GM18511 (cell line): ENCODE data around the gene TASOR.
"Not testable (repeated sequence)": the region's sequence is repeated elsewhere in the genome, so short reads cannot be mapped to it uniquely, and the experiment has no call there.

Source experiments
- ATAC-seq: cut with Tn5 transposase; IDR thresholded peaks from one replicate; pipeline ENCODE4 v1.9.1; 2021; ENCODE audit warnings: mild to moderate bottlenecking, moderate library complexity; ENCODE audit not compliant: unreplicated experiment

The TASOR gene, protein sequence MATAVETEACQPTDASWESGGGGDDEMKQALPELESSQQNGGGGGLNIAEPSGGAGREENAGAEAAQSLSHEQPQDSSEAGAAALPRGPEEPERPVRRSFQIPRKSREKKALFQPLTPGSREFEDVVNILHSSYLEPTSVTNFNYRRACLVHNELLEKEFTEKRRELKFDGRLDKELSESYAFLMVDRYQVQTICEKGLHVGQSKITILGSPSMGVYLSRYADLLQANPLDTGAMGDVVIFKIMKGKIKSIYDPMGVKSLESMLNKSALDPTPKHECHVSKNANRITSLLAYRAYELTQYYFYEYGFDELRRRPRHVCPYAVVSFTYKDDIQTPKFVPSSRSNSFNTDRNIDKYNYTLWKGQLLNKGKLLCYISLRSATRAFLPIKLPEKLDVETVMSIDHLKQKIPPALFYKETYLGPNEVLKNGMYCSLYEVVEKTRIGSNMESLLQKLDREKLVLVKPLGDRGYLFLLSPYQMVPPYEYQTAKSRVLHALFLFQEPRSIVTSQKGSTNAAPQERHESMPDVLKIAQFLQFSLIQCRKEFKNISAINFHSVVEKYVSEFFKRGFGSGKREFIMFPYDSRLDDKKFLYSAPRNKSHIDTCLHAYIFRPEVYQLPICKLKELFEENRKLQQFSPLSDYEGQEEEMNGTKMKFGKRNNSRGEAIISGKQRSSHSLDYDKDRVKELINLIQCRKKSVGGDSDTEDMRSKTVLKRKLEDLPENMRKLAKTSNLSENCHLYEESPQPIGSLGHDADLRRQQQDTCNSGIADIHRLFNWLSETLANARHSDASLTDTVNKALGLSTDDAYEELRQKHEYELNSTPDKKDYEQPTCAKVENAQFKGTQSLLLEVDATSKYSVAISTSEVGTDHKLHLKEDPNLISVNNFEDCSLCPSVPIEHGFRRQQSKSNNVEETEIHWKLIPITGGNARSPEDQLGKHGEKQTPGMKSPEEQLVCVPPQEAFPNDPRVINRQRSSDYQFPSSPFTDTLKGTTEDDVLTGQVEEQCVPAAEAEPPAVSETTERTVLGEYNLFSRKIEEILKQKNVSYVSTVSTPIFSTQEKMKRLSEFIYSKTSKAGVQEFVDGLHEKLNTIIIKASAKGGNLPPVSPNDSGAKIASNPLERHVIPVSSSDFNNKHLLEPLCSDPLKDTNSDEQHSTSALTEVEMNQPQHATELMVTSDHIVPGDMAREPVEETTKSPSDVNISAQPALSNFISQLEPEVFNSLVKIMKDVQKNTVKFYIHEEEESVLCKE (N-terminal part only)

DNA sequence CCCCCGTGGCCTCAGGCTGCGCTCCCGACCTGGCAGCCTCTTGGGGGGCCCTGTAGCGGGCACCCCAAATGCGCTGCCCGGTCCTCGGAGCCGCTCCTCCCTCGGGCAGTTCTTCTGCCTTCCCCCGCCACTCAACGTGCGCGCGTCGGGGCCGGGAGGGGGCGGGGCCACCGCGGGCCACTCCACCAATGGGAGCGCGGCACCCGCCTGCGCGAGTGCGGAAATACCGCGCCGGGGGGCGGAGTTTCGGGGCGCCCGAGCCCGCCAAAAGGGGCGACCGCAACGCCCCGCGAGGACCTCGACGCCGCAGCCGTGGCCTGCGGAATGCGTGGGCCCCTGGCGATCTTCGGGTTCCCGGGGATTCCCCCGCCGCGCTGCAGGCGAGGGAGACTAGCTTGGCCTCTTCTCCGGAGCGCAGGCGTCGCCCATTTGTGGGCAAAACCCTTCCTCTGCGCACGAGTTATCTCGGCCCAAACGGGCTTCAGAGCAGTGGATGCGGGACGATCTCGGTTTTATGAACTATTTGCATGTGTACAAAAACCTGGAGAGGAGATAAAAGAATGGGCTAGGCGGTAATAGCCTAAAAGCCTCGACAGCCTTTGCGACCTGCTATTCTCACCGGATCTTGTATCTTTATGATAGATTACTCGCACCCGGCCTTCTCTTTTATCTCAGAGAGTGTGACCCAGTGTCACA, at the start of gene TASOR:
TSS of gene TASOR (minus strand) at position 144 of the 696 bp plus-strand sequence. CDS start 259 bp downstream, outside the sequence.
- ATAC-seq, result peak; percentile 77

DNA sequence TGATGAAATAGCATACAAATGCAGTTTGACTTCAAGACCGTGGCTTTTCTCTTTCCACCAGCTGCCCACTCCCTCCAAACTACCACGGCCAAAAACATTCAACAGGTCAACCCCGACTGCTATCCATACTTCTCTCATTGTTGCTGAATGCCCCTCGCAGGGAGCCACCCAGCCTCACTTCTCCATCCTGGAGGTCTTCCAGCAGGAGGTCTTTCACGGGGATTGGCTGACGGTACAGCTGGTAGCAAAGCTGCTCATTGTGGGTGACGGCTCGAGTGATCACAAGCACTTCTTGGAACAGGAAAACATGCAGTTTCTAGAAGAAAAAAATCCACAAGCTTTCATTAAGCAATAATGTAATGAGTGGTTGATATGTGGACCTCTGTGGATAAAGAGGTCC, 49.0 kb upstream of the TASOR start:
- no peak for ATAC-seq

DNA sequence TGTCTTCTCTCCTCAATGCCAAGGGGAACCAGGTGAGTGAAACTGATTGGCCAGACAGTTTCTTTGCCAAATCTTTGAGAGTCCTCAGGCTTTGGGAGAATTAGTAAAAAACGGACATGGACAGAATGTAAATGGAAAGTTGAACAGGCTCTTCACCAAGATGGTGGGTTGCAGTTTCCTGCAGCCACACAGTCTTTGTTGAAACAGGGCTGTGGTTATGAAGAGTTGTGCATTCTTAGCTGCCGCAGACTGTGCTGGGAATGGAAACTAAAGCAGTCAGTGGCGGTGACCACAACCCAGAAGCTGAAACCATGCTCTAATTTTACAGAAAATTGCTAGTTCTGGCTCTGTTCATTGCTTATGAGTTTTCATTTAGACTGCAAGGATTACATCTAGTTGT, 42.1 kb upstream of the TASOR start:
- ATAC-seq, result peak; percentile 98

DNA sequence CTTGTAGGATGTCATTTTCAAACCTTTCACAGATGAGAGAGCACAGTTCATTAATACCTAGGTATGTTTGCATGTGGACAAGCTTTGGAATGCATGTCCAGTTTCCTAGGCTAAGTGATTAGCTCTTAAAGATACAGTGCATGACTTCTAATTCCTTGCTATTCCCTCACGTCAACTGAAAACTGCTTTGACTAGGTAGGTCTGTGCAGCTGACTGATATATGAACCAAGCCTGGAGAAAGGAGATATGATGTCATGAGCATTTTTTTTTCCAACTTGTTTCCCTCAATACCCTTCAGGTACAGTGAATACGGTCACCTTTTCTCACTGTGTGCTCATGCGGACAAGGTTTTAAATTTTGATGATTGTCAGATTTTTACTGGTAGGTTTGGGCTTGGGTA, 41.6 kb upstream of the TASOR start:
- ATAC-seq, result no peak

DNA sequence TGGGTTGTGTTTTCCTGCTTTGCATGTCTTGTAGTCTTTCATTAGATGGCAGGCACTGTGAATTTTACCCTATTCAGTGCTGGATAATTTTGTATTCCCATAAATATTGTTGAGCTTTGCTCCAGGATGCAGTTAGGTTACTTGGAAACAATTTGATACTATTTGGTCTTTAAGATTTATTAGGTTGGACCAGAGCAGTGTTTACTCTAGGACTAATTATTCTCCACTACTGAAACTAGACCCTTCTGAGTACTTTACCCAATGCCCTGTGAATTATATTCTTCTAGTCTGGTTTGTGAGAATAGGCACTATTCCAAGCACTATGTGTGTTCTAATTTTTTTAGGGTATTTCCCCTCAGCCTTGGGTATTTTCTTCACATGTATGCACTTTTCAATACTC, 37.8 kb upstream of the TASOR start:
- ATAC-seq, result no peak

DNA sequence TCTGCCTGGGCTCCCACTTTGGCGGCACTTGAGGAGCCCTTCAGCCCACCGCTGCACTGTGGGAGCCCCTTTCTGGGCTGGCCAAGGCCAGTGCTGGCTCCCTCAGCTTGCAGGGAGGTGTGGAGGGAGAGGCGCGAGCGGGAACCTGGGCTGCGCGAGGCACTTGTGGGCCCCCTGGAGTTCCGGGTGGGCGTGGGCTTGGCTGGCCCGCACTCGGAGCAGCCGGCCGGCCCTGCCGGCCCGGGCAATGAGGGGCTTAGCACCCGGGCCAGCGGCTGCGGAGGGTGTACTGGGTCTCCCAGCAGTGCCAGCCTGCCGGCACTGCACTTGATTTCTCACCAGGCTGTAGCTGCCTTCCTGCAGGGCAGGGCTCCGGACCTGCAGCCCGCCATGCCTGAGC, 35.7 kb upstream of the TASOR start:
- ATAC-seq, result not testable (repeated sequence)

DNA sequence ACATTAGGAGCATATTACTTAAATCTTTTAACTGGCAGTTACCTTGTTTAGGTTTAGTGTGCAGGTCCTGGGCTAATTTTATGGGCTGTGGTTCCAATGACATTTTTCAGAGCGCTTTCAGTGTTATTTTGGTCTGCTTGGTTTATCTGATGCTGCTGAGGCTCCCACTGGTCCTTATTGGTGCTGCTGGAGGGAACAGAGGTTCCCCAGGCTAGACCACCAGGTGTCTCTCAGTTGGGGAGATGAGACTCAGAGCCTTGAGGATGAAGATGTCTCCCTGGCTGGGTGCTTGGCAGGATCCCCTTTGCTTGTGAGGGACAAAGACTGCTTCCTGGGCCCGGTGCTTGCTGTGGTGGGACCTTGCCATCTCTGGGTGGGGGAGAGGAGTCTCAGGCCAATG, 28.3 kb upstream of the TASOR start:
- no peak for ATAC-seq

DNA sequence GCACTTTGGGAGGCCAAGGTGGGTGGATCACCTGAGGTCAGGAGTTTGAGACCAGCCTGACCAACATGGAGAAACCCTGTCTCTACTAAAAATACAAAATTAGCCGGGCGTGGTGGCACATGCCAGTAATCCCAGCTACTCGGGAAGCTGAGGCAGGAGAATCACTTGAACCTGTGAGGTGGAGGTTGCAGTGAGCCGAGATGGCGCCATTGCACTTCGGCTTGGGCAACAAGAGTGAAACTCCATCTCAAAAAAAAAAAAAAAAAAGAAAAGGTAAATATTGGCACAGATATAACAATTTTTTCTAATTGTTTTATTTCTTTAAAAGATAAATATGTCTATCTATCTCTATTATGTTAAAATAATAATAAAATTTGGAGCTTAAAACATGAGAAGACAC, 24.3 kb upstream of the TASOR start:
- ATAC-seq, result not testable (repeated sequence)

DNA sequence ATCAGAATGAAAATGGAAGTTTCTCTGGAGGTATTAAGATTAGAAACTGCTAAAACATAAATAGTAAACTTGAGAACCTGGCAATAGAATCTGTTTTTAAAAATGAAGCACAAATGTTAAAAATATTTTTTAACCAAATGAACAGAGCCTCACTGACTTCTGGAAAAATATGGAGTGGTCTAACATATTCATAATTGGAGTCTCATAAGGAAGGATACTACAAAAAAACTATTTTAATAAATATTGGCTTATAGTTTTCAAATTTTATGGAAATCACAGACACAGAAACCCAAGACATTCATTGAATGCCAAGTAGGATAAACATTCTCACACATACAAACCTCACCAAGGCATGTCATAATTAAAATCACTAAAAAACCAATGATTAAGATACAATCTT, 23.6 kb upstream of the TASOR start:
- ATAC-seq, result no peak

DNA sequence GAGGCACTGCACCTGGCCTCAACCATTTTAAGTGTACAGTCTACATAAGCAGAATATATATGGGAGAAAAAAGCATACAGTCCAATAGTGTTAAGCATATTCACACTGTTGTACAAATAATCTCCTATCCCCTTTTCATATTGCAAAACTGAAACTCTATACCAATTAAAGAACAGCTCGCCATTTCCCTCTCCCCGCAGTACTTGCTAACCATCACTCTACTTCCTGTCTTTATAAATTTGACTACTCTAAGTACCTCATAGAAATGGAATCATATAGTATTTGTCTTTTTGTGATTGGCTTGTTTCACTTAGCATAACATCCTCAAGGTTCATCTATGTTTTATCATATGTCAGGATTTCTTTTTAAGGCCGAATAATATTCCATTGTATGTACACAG, 21.6 kb upstream of the TASOR start:
- no peak for ATAC-seq

DNA sequence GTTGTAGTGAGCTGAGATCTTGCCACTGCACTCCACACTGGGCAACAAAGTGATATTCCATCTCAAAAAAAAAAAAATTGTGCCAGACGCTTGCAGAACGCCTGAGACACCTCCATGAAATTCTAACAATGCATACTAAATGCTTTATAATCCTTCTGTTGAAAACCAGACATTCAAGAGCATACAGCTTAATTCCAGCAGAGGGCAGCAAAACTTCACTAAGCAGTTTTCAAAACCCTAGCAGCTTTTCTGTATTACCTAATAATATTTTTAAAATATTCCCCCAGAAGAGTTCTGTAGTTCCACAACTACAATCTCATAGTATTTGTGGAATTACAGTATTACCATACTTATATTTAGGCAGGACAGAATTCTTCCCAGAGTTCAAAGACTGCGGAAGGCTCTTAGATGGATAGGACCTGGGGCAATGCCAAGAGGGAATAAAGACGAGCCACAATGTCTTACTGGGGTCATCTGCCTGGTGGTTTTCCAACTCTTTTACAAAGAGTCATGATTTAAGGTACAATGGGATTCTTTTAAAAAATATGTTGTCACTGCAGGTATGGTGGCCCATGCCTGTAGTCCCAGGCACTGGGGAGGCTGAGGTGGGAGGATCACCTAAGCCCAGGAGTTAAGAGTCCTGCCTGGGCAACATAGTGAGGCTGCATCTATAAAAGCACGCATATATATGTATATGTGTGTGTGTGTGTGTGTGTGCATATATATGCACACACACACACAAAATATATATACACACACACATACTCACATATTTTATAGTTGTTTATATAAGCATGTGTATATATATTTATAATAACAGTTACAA, 19.6 kb upstream of the TASOR start:
- ATAC-seq, result no peak

DNA sequence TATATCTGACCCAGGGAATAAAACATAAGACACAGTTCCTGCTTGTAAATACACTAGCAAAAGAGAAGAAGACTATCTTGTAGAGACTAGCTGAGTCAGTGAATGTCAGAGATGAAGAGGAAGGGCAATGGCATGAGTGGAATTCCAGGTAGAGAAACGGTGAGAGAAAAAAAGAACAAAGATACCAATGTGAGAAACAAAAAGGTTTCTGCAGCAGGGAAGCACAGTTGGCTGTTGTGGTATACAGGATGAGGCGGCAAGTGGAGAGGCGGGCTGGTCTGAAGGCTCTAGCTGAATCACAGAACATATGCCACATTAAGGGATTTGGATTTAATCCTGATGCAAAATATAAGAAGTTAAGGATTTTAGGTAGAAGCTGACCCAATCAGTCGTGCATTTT, 17.1 kb upstream of the TASOR start:
- ATAC-seq, result no peak

DNA sequence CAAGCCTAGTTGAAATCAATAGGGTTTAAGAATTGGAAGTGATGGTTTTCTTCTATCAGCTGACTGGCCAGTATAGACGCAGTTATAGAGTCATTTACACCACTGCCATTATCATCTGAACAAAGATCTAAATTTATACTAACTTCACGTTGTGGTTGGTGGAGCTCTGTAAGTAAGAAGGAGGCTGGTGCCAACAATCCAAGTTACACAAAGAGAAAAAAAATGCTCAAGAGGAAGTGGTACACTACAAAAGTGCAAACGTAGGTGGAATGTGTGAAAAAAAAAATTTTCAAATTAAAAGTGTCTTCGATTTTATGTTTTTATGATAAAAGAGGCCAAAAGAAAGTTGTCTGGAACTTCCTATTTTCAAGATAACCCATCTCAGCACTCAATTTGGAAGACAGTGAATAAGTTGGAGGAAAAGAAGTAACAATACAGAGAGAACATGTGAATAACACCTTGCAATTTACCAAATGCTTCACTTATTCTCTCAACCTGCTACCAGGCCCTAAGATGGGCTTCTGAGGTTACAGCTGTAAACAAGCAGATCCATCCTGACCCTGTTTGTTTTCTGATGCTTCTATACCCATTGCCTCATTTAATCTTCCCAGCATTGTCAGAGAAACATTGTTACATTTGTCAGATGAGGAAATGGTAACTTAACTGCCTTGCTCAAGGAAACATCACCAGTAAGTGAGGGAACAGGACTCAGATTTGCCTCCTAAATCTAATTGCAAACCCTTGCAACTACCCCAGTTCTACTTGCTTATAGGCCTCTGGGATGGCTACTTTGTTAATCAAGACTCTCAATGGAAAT, 12.0 kb upstream of the TASOR start:
- ATAC-seq, result no peak

DNA sequence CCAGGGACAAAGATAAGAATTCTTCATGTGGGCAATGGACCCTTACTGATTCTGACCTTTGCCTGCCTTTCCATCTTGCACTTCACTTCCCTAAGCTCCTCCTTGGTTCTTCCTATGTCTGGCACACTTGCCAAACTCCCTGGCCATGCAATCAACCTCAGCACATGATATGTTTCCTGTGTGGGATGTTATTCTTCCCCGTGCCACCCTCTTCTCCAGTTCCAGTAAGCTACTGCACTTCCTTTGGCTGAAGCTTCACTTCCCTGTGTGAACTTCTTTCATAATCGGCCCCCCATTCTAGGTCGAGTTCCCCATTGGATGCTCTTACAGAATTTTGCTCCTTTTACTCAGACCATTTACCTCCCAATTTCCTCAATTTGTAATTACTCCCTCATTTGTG, 10.7 kb upstream of the TASOR start:
- no peak for ATAC-seq

DNA sequence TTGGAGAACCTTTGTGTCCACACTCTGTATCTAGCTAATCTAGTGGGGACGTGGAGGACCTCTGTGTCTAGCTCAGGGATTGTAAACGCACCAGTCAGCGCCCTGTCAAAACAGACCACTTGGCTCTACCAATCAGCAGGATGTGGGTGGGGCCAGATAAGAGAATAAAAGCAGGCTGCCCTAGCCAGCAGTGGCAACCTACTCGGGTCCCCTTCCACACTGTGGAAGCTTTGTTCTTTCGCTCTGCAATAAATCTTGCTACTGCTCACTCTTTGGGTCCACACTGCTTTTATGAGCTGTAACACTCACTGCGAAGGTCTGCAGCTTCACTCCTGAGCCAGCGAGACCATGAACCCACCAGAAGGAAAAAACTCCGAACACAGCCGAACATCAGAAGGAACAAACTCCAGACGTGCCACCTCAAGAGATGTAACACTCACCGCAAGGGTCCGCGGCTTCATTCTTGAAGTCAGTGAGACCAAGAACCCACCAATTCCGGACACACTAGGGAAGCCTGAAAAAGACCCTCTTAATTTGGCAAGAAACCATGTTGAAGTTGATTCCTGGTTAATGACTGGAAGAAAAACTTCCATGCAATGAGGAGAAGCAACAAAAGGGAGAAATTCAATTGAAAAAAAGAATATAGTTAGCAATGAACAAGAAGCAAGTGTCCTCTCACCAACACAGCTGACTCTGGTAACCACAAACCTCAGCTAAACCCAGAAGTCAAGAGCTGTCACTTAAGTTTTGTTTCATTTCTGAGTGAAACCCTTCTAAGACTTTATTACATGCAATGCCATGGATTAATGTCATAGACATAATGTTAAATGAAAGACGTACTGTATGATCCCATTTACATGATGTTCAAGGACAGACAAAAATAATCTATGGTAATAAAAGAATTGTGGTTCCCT, 9.7 kb upstream of the TASOR start:
- ATAC-seq, result peak; percentile 72

DNA sequence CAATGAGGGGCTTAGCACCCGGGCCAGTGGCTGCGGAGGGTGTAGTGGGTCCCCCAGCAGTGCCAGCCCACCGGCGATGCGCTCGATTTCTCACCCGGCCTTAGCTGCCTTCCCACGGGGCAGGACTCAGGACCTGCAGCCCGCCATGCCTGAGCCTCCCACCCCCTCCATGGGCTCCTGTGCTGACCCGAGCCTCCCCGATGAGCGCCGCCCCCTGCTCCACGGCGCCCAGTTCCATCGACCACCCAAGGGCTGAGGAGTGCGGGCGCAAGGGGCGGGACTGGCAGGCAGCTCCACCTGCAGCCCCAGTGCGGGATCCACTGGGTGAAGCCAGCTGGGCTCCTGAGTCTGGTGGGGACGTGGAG, 8.9 kb upstream of the TASOR start:
- not testable (repeated sequence) for ATAC-seq

DNA sequence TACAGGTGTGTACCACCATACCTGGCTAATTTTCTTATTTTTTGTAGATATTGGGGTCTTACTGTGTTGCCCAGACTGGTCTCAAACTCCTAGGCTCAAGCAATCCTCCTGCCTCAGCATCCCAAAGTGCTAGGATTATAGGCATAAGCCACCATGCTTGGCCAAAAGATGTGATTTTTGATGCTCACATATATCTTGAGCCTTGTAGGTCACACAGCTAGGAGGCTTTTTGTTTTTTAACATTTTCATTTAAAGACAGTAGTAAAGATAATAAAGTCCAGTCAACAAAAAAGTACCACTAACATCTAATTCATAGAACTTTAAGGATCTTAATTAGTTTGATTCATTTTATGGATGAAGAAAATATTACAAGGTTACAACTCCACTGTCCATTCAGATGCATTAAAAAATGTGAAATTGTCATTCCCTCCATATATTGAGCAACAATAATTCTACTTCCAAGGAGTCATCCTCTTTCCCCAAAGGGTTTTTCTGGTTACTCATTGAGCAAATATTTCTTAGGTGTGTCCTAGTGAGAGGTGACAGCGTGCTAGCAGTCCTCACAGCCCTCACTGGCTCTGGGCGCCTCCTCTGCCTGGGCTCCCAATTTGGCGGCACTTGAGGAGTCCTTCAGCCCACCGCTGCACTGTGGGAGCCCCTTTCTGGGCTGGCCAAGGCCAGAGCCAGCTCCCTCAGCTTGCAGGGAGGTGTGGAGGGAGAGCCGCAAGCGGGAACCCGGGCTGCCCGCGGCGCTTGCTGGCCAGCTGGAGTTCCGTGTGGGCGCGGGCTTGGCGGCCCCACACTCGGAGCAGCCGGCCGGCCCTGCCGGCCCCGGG, 8.3 kb upstream of the TASOR start:
- ATAC-seq, result no peak
